ENCODE results near the gene NR6A1.

The NR6A1 gene

DNA sequence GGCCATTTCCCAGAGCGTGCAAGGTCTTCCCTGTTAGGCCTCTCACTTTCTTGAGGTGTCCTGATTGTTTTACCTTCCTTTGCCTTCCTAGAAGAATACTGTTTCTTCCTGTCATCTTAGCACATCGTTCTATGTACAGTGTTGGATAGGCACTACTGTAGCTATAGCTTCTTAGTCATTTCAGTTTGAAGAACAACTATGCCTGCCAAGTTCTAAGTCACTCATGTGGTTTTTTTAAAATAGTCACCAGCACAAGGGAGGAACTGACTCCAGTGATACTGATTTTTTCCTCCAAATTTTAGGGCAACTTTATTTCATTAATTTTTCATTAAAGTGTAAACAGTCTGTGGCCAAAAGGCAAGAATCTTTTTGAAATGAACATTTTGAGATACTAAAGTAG is 141.5 kb downstream of the NR6A1 start:
- no peak for TF ChIP-seq CSDC2 (CRISPR knock-in tag; IDR thresholded peaks at IDR 0.05)
- TF ChIP-seq SNAI2 (CRISPR knock-in tag; IDR thresholded peaks at IDR 0.05): no peak
- peak; percentile 18; the same call in 2 of the 3 replicates for ATAC-seq

DNA sequence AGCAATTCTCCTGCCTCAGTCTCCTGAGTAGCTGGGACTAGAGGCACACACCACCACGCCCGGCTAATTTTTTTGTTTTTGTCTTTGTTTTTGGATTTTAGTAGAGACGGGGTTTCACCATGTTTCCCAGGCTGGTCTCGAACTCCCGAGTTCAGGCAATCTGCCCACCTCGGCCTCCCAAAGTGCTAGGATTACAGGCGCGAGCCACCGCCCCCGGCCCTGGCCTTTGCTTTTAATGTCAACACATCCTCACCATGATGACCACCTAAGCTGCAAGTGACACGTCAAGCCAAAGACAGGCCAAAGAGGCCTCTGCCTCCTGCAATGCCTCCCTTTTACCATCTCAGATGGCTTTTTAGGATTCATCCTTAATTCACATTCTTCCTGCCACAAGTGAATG is 142.4 kb downstream of the NR6A1 start:
- ATAC-seq: no peak
- TF ChIP-seq, protein P1, sequence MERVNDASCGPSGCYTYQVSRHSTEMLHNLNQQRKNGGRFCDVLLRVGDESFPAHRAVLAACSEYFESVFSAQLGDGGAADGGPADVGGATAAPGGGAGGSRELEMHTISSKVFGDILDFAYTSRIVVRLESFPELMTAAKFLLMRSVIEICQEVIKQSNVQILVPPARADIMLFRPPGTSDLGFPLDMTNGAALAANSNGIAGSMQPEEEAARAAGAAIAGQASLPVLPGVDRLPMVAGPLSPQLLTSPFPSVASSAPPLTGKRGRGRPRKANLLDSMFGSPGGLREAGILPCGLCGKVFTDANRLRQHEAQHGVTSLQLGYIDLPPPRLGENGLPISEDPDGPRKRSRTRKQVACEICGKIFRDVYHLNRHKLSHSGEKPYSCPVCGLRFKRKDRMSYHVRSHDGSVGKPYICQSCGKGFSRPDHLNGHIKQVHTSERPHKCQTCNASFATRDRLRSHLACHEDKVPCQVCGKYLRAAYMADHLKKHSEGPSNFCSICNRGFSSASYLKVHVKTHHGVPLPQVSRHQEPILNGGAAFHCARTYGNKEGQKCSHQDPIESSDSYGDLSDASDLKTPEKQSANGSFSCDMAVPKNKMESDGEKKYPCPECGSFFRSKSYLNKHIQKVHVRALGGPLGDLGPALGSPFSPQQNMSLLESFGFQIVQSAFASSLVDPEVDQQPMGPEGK (CRISPR knock-in tag; IDR thresholded peaks at IDR 0.05; ENCODE audit: borderline replicate concordance): no peak
- no peak for TF ChIP-seq ZFP30 (CRISPR knock-in tag; IDR thresholded peaks at IDR 0.05)
- no peak for TF ChIP-seq BACH2 (CRISPR knock-in tag; IDR thresholded peaks at IDR 0.05; ENCODE audit: borderline replicate concordance)
- no peak for TF ChIP-seq ZNF565 (CRISPR knock-in tag; conservative IDR thresholded peaks at IDR 0.05; ENCODE audit: low read depth)
- TF ChIP-seq, protein P2, sequence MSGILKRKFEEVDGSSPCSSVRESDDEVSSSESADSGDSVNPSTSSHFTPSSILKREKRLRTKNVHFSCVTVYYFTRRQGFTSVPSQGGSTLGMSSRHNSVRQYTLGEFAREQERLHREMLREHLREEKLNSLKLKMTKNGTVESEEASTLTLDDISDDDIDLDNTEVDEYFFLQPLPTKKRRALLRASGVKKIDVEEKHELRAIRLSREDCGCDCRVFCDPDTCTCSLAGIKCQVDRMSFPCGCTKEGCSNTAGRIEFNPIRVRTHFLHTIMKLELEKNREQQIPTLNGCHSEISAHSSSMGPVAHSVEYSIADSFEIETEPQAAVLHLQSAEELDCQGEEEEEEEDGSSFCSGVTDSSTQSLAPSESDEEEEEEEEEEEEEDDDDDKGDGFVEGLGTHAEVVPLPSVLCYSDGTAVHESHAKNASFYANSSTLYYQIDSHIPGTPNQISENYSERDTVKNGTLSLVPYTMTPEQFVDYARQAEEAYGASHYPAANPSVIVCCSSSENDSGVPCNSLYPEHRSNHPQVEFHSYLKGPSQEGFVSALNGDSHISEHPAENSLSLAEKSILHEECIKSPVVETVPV (CRISPR knock-in tag; IDR thresholded peaks at IDR 0.05): no peak
- TF ChIP-seq ZNF70 (CRISPR knock-in tag; IDR thresholded peaks at IDR 0.05): no peak
- TF ChIP-seq, protein P3, sequence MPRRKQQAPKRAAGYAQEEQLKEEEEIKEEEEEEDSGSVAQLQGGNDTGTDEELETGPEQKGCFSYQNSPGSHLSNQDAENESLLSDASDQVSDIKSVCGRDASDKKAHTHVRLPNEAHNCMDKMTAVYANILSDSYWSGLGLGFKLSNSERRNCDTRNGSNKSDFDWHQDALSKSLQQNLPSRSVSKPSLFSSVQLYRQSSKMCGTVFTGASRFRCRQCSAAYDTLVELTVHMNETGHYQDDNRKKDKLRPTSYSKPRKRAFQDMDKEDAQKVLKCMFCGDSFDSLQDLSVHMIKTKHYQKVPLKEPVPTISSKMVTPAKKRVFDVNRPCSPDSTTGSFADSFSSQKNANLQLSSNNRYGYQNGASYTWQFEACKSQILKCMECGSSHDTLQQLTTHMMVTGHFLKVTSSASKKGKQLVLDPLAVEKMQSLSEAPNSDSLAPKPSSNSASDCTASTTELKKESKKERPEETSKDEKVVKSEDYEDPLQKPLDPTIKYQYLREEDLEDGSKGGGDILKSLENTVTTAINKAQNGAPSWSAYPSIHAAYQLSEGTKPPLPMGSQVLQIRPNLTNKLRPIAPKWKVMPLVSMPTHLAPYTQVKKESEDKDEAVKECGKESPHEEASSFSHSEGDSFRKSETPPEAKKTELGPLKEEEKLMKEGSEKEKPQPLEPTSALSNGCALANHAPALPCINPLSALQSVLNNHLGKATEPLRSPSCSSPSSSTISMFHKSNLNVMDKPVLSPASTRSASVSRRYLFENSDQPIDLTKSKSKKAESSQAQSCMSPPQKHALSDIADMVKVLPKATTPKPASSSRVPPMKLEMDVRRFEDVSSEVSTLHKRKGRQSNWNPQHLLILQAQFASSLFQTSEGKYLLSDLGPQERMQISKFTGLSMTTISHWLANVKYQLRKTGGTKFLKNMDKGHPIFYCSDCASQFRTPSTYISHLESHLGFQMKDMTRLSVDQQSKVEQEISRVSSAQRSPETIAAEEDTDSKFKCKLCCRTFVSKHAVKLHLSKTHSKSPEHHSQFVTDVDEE (CRISPR knock-in tag; IDR thresholded peaks at IDR 0.05): no peak
- no peak for TF ChIP-seq TOX (CRISPR knock-in tag; IDR thresholded peaks at IDR 0.05; ENCODE audit: borderline replicate concordance)
- TF ChIP-seq ISL1 (CRISPR knock-in tag; IDR thresholded peaks at IDR 0.05): no peak
- TF ChIP-seq PPARA (CRISPR knock-in tag; IDR thresholded peaks at IDR 0.05; ENCODE audit: borderline replicate concordance): no peak
- no peak for TF ChIP-seq TCF4 (CRISPR knock-in tag; IDR thresholded peaks at IDR 0.05; ENCODE audit: borderline replicate concordance)
- TF ChIP-seq GLIS3 (CRISPR knock-in tag; IDR thresholded peaks at IDR 0.05): no peak
- no peak for TF ChIP-seq RARB (CRISPR knock-in tag; IDR thresholded peaks at IDR 0.05)

DNA sequence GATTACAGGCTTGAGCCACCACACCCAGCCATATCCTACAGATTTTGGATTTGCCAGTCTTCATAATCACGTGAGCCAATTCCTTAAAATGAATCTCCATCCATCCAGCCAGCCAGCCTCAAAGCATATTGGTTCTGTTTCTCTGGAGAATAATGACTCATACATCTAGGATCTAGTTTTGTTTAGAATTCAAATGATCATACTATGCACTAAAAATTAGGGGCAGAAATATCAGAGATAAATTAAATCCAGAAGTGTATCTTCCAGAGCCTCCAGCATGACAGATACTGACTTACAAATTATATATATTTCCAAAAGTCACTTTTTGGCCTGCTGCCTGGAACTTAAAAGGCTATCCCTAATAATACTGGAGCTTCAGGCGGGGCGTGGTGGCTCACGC is 144.8 kb downstream of the NR6A1 start:
- TF ChIP-seq ESRRG (CRISPR knock-in tag; IDR thresholded peaks at IDR 0.05) (no peak), ZNF70 (CRISPR knock-in tag; IDR thresholded peaks at IDR 0.05) (no peak), ZNF565 (CRISPR knock-in tag; conservative IDR thresholded peaks at IDR 0.05; ENCODE audit: low read depth) (no peak), GLIS3 (CRISPR knock-in tag; IDR thresholded peaks at IDR 0.05) (no peak), SNAI2 (CRISPR knock-in tag; IDR thresholded peaks at IDR 0.05) (no peak), CSDC2 (CRISPR knock-in tag; IDR thresholded peaks at IDR 0.05) (no peak), ARNTL (CRISPR knock-in tag; IDR thresholded peaks at IDR 0.05; ENCODE audit: borderline replicate concordance, low read depth) (no peak)
- TF ChIP-seq, protein P1 (CRISPR knock-in tag; IDR thresholded peaks at IDR 0.05; ENCODE audit: borderline replicate concordance): no peak
- ATAC-seq: peak; percentile 10

DNA sequence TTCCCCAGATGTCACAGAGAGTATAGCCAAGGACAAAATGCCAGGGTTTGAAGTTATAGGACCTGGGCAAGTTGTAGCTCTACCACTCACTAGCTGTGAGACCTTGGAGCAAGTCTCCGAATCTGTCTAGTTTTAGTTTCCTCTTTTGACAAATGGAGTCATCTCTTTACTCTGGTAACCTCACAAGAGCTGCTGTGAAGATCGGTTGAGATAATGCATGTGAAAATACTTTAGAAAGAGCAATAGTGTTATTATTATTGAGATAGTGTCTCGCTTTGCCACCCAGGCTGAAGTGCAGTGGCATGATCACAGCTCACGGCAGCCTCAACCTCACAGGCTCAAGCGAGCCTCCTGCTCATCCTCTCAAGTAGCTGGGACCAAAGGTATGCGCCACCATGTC is 146.0 kb downstream of the NR6A1 start:
- TF ChIP-seq BACH2 (CRISPR knock-in tag; IDR thresholded peaks at IDR 0.05; ENCODE audit: borderline replicate concordance) (no peak), GLIS3 (CRISPR knock-in tag; IDR thresholded peaks at IDR 0.05) (no peak), ESRRG (CRISPR knock-in tag; IDR thresholded peaks at IDR 0.05) (no peak), TCF4 (CRISPR knock-in tag; IDR thresholded peaks at IDR 0.05; ENCODE audit: borderline replicate concordance) (no peak), ARNTL (CRISPR knock-in tag; IDR thresholded peaks at IDR 0.05; ENCODE audit: borderline replicate concordance, low read depth) (no peak), ZFP3 (CRISPR knock-in tag; IDR thresholded peaks at IDR 0.05) (no peak)
- TF ChIP-seq, protein P4, sequence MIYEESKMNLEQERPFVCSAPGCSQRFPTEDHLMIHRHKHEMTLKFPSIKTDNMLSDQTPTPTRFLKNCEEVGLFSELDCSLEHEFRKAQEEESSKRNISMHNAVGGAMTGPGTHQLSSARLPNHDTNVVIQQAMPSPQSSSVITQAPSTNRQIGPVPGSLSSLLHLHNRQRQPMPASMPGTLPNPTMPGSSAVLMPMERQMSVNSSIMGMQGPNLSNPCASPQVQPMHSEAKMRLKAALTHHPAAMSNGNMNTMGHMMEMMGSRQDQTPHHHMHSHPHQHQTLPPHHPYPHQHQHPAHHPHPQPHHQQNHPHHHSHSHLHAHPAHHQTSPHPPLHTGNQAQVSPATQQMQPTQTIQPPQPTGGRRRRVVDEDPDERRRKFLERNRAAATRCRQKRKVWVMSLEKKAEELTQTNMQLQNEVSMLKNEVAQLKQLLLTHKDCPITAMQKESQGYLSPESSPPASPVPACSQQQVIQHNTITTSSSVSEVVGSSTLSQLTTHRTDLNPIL (CRISPR knock-in tag; IDR thresholded peaks at IDR 0.05; ENCODE audit: low read depth): no peak
- TF ChIP-seq, protein P5, sequence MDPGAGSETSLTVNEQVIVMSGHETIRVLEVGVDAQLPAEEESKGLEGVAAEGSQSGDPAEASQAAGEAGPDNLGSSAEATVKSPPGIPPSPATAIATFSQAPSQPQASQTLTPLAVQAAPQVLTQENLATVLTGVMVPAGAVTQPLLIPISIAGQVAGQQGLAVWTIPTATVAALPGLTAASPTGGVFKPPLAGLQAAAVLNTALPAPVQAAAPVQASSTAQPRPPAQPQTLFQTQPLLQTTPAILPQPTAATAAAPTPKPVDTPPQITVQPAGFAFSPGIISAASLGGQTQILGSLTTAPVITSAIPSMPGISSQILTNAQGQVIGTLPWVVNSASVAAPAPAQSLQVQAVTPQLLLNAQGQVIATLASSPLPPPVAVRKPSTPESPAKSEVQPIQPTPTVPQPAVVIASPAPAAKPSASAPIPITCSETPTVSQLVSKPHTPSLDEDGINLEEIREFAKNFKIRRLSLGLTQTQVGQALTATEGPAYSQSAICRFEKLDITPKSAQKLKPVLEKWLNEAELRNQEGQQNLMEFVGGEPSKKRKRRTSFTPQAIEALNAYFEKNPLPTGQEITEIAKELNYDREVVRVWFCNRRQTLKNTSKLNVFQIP (CRISPR knock-in tag; IDR thresholded peaks at IDR 0.05; ENCODE audit: borderline replicate concordance, low read depth): no peak
- ATAC-seq: peak; percentile 52; the same call in 2 of the 3 replicates

All from SK-N-SH treated with all-trans-retinoic acid at 6 μM for 48 hours (cell line).